CD4-positive, alpha-beta T cell (primary cell): Measurements from ENCODE around the gene MCCC2. TPM values are rescaled to one million over a fixed set of nuclear protein-coding genes. Genes with fewer than 3 reads are reported as not detected.

Experiments
- ATAC-seq: fragments of 200-7000 bp; cut with Tn5 transposase; one replicate; pipeline ENCODE4 v1.10.0; 2022; ENCODE audit warnings: mild to moderate bottlenecking; ENCODE audit not compliant: poor library complexity
- CTCF ChIA-PET: fragments of 350-600 bp; sonication (Branson Sonifier 250); formaldehyde crosslinking; loops from one replicate; lab custom pipeline; 2021; ENCODE audit warnings: antibody characterized with exemption, inconsistent platforms; lab: Charles Lee
- POLR2A ChIA-PET: fragments of 350-600 bp; sonication (Branson Sonifier 250); formaldehyde crosslinking; loops from one replicate; lab custom pipeline; 2021; ENCODE audit warnings: antibody characterized with exemption, inconsistent platforms; lab: Charles Lee
- DNase-seq, 14 experiments: peaks; one replicate each; pipeline ENCODE4 v3.0.0-alpha.2; 2013 to 2020; ENCODE audit warnings: mixed read lengths in 2 of 14
- H3K27ac ChIP-seq, 2 donors: one replicate each; pipeline versions ENCODE4 v1.5.1 to v1.7.0; 2013; ENCODE audit warnings: low read length in 2 of 2, low read depth in 1 of 2, mild to moderate bottlenecking in 1 of 2
- H3K27me3 ChIP-seq, 2 experiments: 1 replicate in 1 of 2; 2 replicates in 1 of 2; pipeline versions ENCODE4 v1.6.1 to v1.7.0; 2013; ENCODE audit warnings: low read length in 2 of 2, control low read depth in 1 of 2, mild to moderate bottlenecking in 1 of 2, moderate library complexity in 1 of 2; ENCODE audit not compliant: insufficient read depth in 2 of 2, control insufficient read depth in 1 of 2
- H3K36me3 ChIP-seq: one replicate; pipeline ENCODE4 v1.6.1; 2013; ENCODE audit warnings: low read length, control low read depth; ENCODE audit not compliant: insufficient read depth
- H3K4me1 ChIP-seq: one replicate; pipeline ENCODE4 v1.6.1; 2013; ENCODE audit warnings: low read length, control low read depth; ENCODE audit not compliant: insufficient read depth
- H3K4me3 ChIP-seq: one replicate; pipeline ENCODE4 v1.5.1; 2013; ENCODE audit warnings: mild to moderate bottlenecking, low read length, moderate library complexity
- H3K9me3 ChIP-seq, 2 experiments: 1 replicate in 1 of 2; 2 replicates in 1 of 2; pipeline versions ENCODE4 v1.6.1 to v1.7.0; 2013; ENCODE audit warnings: low read length in 2 of 2, mild to moderate bottlenecking in 2 of 2, control low read depth in 1 of 2, moderate library complexity in 1 of 2; ENCODE audit not compliant: control insufficient read depth in 1 of 2, insufficient read depth in 1 of 2
- H3K27ac Mint-ChIP-seq: one replicate; pipeline ENCODE4 v1.8.0; 2020; ENCODE audit warnings: mixed read lengths
- H3K27me3 Mint-ChIP-seq: one replicate; pipeline ENCODE4 v1.8.0; 2021; ENCODE audit warnings: mixed read lengths
- H3K36me3 Mint-ChIP-seq: one replicate; pipeline ENCODE4 v1.8.0; 2021; ENCODE audit warnings: low read depth, mixed read lengths
- H3K4me1 Mint-ChIP-seq: one replicate; pipeline ENCODE4 v1.8.0; 2021; ENCODE audit warnings: low read depth, mixed read lengths
- H3K4me3 Mint-ChIP-seq: one replicate; pipeline ENCODE4 v1.8.0; 2020; ENCODE audit warnings: mild to moderate bottlenecking, mixed read lengths
- H3K9me3 Mint-ChIP-seq: one replicate; pipeline ENCODE4 v1.8.0; 2020; ENCODE audit warnings: mixed read lengths
- intact Hi-C, 2 experiments: fragments of 100-400 bp; cut with DNase I in 1 of 2; cut with micrococcal nuclease in 1 of 2; formaldehyde crosslinking; loops; one replicate each; pipeline versions ENCODE4 v1.15.1 to v1.9.0; 2023 to 2025; cut with DNase I, micrococcal nuclease
- total RNA-seq, 174 experiments: library from RNA in 2 of 174; stranded (reverse) in 2 of 174; gene quantifications; one replicate each; pipeline ENCODE4 v1.2.3 and lab custom pipeline; 2021 to 2026
- TF ChIP-seq, protein P1 (sequence below): fragments of 200-600 bp; IDR thresholded peaks from one replicate; pipeline ENCODE4 v1.8.0; 2022; ENCODE audit warnings: antibody characterized with exemption, mild to moderate bottlenecking

The MCCC2 gene
- total RNA-seq, 2 experiments from 2014 or later: 16.3 to 18.7 TPM

GRCh38 chr5:71620630-71621029 lies 33.5 kb downstream of the MCCC2 start:
- TF ChIP-seq, protein P1, sequence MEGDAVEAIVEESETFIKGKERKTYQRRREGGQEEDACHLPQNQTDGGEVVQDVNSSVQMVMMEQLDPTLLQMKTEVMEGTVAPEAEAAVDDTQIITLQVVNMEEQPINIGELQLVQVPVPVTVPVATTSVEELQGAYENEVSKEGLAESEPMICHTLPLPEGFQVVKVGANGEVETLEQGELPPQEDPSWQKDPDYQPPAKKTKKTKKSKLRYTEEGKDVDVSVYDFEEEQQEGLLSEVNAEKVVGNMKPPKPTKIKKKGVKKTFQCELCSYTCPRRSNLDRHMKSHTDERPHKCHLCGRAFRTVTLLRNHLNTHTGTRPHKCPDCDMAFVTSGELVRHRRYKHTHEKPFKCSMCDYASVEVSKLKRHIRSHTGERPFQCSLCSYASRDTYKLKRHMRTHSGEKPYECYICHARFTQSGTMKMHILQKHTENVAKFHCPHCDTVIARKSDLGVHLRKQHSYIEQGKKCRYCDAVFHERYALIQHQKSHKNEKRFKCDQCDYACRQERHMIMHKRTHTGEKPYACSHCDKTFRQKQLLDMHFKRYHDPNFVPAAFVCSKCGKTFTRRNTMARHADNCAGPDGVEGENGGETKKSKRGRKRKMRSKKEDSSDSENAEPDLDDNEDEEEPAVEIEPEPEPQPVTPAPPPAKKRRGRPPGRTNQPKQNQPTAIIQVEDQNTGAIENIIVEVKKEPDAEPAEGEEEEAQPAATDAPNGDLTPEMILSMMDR: no peak
- Histone ChIP-seq H3K4me3 (no peak overlapping the region), H3K9me3 (no peaks in the 10 kb centered on the region), H3K4me1 (no peaks in the 10 kb centered on the region), H3K27ac (no peak overlapping the region), H3K27me3 (no peaks in the 10 kb centered on the region), H3K36me3 (peaks cover 37% of the 10 kb centered on the region)
- CTCF ChIA-PET: no interaction called here
- no peak overlapping the region for H3K4me3 Mint-ChIP-seq
- peaks cover 92% of the 10 kb centered on the region for H3K36me3 Mint-ChIP-seq
- H3K27me3 Mint-ChIP-seq: no peaks in the 10 kb centered on the region
- no peaks in the 10 kb centered on the region for H3K9me3 Mint-ChIP-seq
- POLR2A ChIA-PET: no interaction called here
- ATAC-seq: no peak
- no peak overlapping the region for H3K27ac Mint-ChIP-seq
- H3K4me1 Mint-ChIP-seq: peaks cover 13% of the 10 kb centered on the region
- no peak for DNase-seq
- intact Hi-C loops: no loop called here

GRCh38 chr5:71621268-71621667 lies 34.1 kb downstream of the MCCC2 start:
- H3K9me3 ChIP-seq: no peaks in the 10 kb centered on the region
- H3K4me1 Mint-ChIP-seq: peaks cover 13% of the 10 kb centered on the region
- no peaks in the 10 kb centered on the region for H3K27me3 ChIP-seq
- H3K27me3 Mint-ChIP-seq: no peaks in the 10 kb centered on the region
- no peak for DNase-seq
- peaks cover 31% of the 10 kb centered on the region for H3K36me3 ChIP-seq
- H3K36me3 Mint-ChIP-seq: peaks cover 90% of the 10 kb centered on the region
- no peak overlapping the region for H3K27ac ChIP-seq
- no peak for ATAC-seq
- no peak overlapping the region for H3K4me3 ChIP-seq
- H3K4me1 ChIP-seq: no peaks in the 10 kb centered on the region
- CTCF ChIA-PET: no interaction called here
- TF ChIP-seq, protein P1: no peak
- intact Hi-C loops: no loop called here
- no peaks in the 10 kb centered on the region for H3K9me3 Mint-ChIP-seq
- POLR2A ChIA-PET: no interaction called here
- no peak overlapping the region for H3K4me3 Mint-ChIP-seq
- H3K27ac Mint-ChIP-seq: no peak overlapping the region

GRCh38 chr5:71621741-71622140 lies 34.6 kb downstream of the MCCC2 start:
- Histone ChIP-seq H3K9me3 (no peaks in the 10 kb centered on the region), H3K36me3 (peaks cover 32% of the 10 kb centered on the region), H3K27ac (no peak overlapping the region), H3K27me3 (no peaks in the 10 kb centered on the region), H3K4me3 (no peak overlapping the region), H3K4me1 (no peaks in the 10 kb centered on the region)
- ATAC-seq: no peak
- H3K4me3 Mint-ChIP-seq: no peak overlapping the region
- H3K27me3 Mint-ChIP-seq: no peaks in the 10 kb centered on the region
- ChIA-PET POLR2A (no interaction called here), CTCF (no interaction called here)
- intact Hi-C loops: no loop called here
- DNase-seq: no peak
- TF ChIP-seq, protein P1: no peak
- no peaks in the 10 kb centered on the region for H3K9me3 Mint-ChIP-seq
- H3K4me1 Mint-ChIP-seq: peaks cover 12% of the 10 kb centered on the region
- peaks cover 90% of the 10 kb centered on the region for H3K36me3 Mint-ChIP-seq
- no peak overlapping the region for H3K27ac Mint-ChIP-seq
